K562 (cell line): Measurements from ENCODE around the gene KIF6. TPM values are rescaled to one million over a fixed set of nuclear protein-coding genes. Genes with fewer than 3 reads are reported as not detected.

Experiments
- ATAC-seq: fragments of 200-7000 bp; cut with Tn5 transposase; 3 replicates; pipeline ENCODE4 v1.9.1; 2020; ENCODE audit warnings: moderate library complexity
- BruUV-seq: library from RNA; stranded (reverse); fragments of 400-500 nt; replicated peaks from 2 replicates; lab custom pipeline; 2021; lab: Mats Ljungman, UMichigan
- CTCF ChIA-PET: fragments of 300-600 bp; formaldehyde crosslinking; extraction: SDS; loops from one replicate; lab custom pipeline; 2021; ENCODE audit warnings: low intra/inter-chr PET ratio; lab: Yijun Ruan, JAX
- POLR2A ChIA-PET: fragments of 300-600, 350-650 bp; sonication (Branson Sonifier 250); formaldehyde crosslinking; extraction: SDS; loops from one replicate; lab custom pipeline; 2021; ENCODE audit warnings: antibody characterized with exemption, inconsistent platforms; lab: Yijun Ruan, JAX
- DNase-seq, 4 experiments: peaks; one replicate each; pipeline versions ENCODE4 v3.0.0 to v3.0.0-alpha.2; 2011 to 2018; ENCODE audit warnings: low spot score in 3 of 4, mixed read lengths in 3 of 4; ENCODE audit errors: extremely low read depth in 1 of 4
- FAIRE-seq: peaks from 2 replicates; lab custom pipeline; 2011; peaks lifted over from hg19 to GRCh38; lab: Jason Lieb, UNC
- H2AFZ ChIP-seq: 2 replicates; pipeline ENCODE4 v1.6.0; 2011; ENCODE audit warnings: low read depth, low read length, control low read depth, inconsistent platforms
- H3K27ac ChIP-seq: fragments of 200-600 bp; 3 replicates; pipeline ENCODE4 v1.8.0; 2011; ENCODE audit warnings: low read depth, mild to moderate bottlenecking, control low read depth, inconsistent platforms, low read length, moderate library complexity, mixed read lengths; ENCODE audit errors: extremely low read depth
- H3K27me3 ChIP-seq, 2 experiments: fragments of 300-600 bp in 1 of 2; 2 replicates in 1 of 2; 3 replicates in 1 of 2; pipeline versions ENCODE4 v1.6.0 to v1.8.0; 2011; ENCODE audit warnings: inconsistent platforms in 2 of 2, low read length in 2 of 2, mild to moderate bottlenecking in 1 of 2, mixed read lengths in 1 of 2, moderate library complexity in 1 of 2; ENCODE audit not compliant: control insufficient read depth in 2 of 2, insufficient read depth in 2 of 2
- H3K36me3 ChIP-seq: fragments of 300-600 bp; 3 replicates; pipeline ENCODE4 v1.8.0; 2011; ENCODE audit warnings: mild to moderate bottlenecking, low read length, inconsistent platforms; ENCODE audit not compliant: control insufficient read depth, insufficient read depth
- H3K4me1 ChIP-seq, 2 experiments: fragments of 200-600 bp in 1 of 2; replicated peaks in 1 of 2; 2 replicates in 1 of 2; 3 replicates in 1 of 2; pipeline versions ENCODE4 v1.5.1 to v1.8.0; 2011; ENCODE audit warnings: inconsistent platforms in 2 of 2, low read length in 2 of 2, mild to moderate bottlenecking in 1 of 2, mixed read lengths in 1 of 2, moderate library complexity in 1 of 2; ENCODE audit not compliant: control insufficient read depth in 2 of 2, insufficient read depth in 2 of 2
- H3K4me2 ChIP-seq: 2 replicates; pipeline ENCODE4 v1.6.1; 2011; ENCODE audit warnings: low read length, control low read depth, inconsistent platforms, mixed read lengths; ENCODE audit not compliant: insufficient read depth
- H3K4me3 ChIP-seq: fragments of 200-600 bp; sonication (generic), shearing (Covaris generic); 2 replicates; pipeline ENCODE4 v1.5.1; 2016; ENCODE audit warnings: control low read depth, inconsistent platforms
- H3K79me2 ChIP-seq: fragments of 200-600 bp; 3 replicates; pipeline ENCODE4 v1.8.0; 2011; ENCODE audit warnings: low read length, inconsistent platforms; ENCODE audit not compliant: control insufficient read depth, insufficient read depth
- H3K9ac ChIP-seq, 2 experiments: 2 replicates each; pipeline versions ENCODE4 v1.6.0 to v1.6.1; 2011; ENCODE audit warnings: low read depth in 2 of 2, low read length in 2 of 2, control low read depth in 1 of 2, inconsistent platforms in 1 of 2, mild to moderate bottlenecking in 1 of 2, mixed read lengths in 1 of 2; ENCODE audit not compliant: insufficient read depth in 1 of 2
- H3K9me1 ChIP-seq: one replicate; pipeline ENCODE4 v1.6.0; 2011; ENCODE audit warnings: inconsistent platforms, mild to moderate bottlenecking, low read length, moderate library complexity; ENCODE audit not compliant: control insufficient read depth, insufficient read depth
- H3K9me3 ChIP-seq: replicated peaks from 2 replicates; pipeline ENCODE4 v1.5.1; 2011; ENCODE audit warnings: low read depth, low read length, inconsistent platforms; ENCODE audit not compliant: control insufficient read depth, insufficient read depth
- H4K20me1 ChIP-seq: replicated peaks from 2 replicates; pipeline ENCODE4 v1.6.1; 2011; ENCODE audit warnings: low read length, inconsistent platforms, mixed read lengths; ENCODE audit not compliant: control insufficient read depth, insufficient read depth
- ARHGAP35 ChIP-seq: fragments of 450-650 bp; IDR thresholded peaks from 2 replicates; pipeline ENCODE4 v1.6.1; 2018; ENCODE audit not compliant: partially characterized antibody
- DNMT1 ChIP-seq: fragments of 450-650 bp; IDR thresholded peaks from 2 replicates; pipeline ENCODE4 v1.6.1; 2016; ENCODE audit warnings: antibody characterized with exemption, mild to moderate bottlenecking
- IRF2 ChIP-seq: sonication (generic); formaldehyde crosslinking; IDR thresholded peaks from 2 replicates; pipeline ENCODE4 v1.8.1; 2022; ENCODE audit warnings: mild to moderate bottlenecking, missing genetic modification reagents
- KDM5B ChIP-seq: fragments of 200-600 bp; sonication (generic); IDR thresholded peaks from 2 replicates; pipeline ENCODE4 v1.6.1; 2012; ENCODE audit warnings: low read depth, mild to moderate bottlenecking, moderate library complexity, low read length, control low read depth, inconsistent platforms; ENCODE audit not compliant: insufficient replicate concordance
- RHOXF2B ChIP-seq: fragments of 250-450 bp; sonication (Bioruptor Pico); conservative IDR thresholded peaks from 2 replicates; pipeline ENCODE4 v1.5.1; 2021
- SETDB1 ChIP-seq: IDR thresholded peaks from one replicate; pipeline ENCODE4 v1.6.1; 2012; ENCODE audit warnings: low read length, control low read depth, inconsistent platforms
- SMC3 ChIP-seq: conservative IDR thresholded peaks from 2 replicates; pipeline ENCODE4 v1.6.1; 2011; ENCODE audit warnings: low read depth, low read length, improper control_type of control experiment; ENCODE audit not compliant: insufficient read depth
- SRSF7 ChIP-seq: fragments of 200-400 bp; formaldehyde crosslinking; optimal IDR thresholded peaks from 2 replicates; pipeline ENCODE3; 2017; ENCODE audit warnings: mild to moderate bottlenecking, low read depth, low read length
- TCF3 ChIP-seq: sonication (generic); formaldehyde crosslinking; IDR thresholded peaks from 2 replicates; pipeline ENCODE4 v1.4.0; 2020; ENCODE audit warnings: mild to moderate bottlenecking, missing genetic modification reagents
- ZNF384 ChIP-seq: IDR thresholded peaks from 2 replicates; pipeline ENCODE4 v1.6.1; 2012; ENCODE audit warnings: low read depth, low read length, improper control_type of control experiment
- ZNF586 ChIP-seq: fragments of 450-650 bp; formaldehyde crosslinking; conservative IDR thresholded peaks from 2 replicates; pipeline ENCODE4 v1.4.0; 2020; ENCODE audit warnings: mild to moderate bottlenecking, moderate library complexity
- ZNF79 ChIP-seq: fragments of 250-450 bp; sonication (Bioruptor Pico); IDR thresholded peaks from 2 replicates; pipeline ENCODE4 v1.4.0; 2020; ENCODE audit warnings: low read depth, mild to moderate bottlenecking, moderate library complexity
- ZSCAN29 ChIP-seq: fragments of 450-650 bp; IDR thresholded peaks from 2 replicates; pipeline ENCODE4 v1.6.1; 2017
- WGBS: fragments of 100-300 bp; shearing (Covaris generic); methylation state at CpG from one replicate; pipeline ENCODE4 v1.1.6; 2016; ENCODE audit warnings: low coverage, mixed read lengths; ENCODE audit not compliant: insufficient coverage; ENCODE audit errors: missing lambda C conversion rate; 5-methylcytosine and 5-hydroxymethylcytosine counted together
- in situ Hi-C: fragments of 300-500 bp; cut with MboI; formaldehyde crosslinking; loops from 4 replicates; pipeline ENCODE4 v1.15.0; 2018; ENCODE audit warnings: inconsistent platforms, mixed read lengths
- intact Hi-C: fragments of 100-400 bp; cut with micrococcal nuclease; formaldehyde crosslinking; loops from 2 replicates; pipeline ENCODE4 v1.14.2; 2022
- polyA plus RNA-seq, 8 experiments: library from polyadenylated mRNA; depleted of rRNA in 4 of 8; stranded (reverse) in 5 of 8; unstranded in 3 of 8; fragments of >200 nt; fragmentation: Nextera tagmentation in 2 of 8; fragmentation: Illumina TruSeq in 1 of 8; extraction: Ambion mirVana in 2 of 8; extraction: Trizol in 1 of 8; gene quantifications; 2 replicates each; pipeline versions ENCODE4 v1.2.1 to v1.2.3, GENCODE V29; 2011 to 2014; ENCODE audit warnings: inconsistent platforms in 1 of 8, missing spikeins in 1 of 8
- total RNA-seq, 7 experiments: library from RNA; depleted of rRNA in 6 of 7; stranded (reverse); fragments of >200 nt in 6 of 7; fragmentation: Illumina TruSeq in 2 of 7; extraction: Trizol in 2 of 7; gene quantifications; 2 replicates each; pipeline versions ENCODE4 v1.2.1 to v1.2.3, GENCODE V29; 2011 to 2021; ENCODE audit warnings: low replicate concordance in 1 of 7
- TF ChIP-seq, protein P1 (sequence below): sonication (generic); formaldehyde crosslinking; IDR thresholded peaks from 2 replicates; pipeline ENCODE4 v1.8.0; 2022; ENCODE audit warnings: mild to moderate bottlenecking, missing genetic modification reagents
- TF ChIP-seq, protein P2 (sequence below): fragments of 450-650 bp; formaldehyde crosslinking; IDR thresholded peaks from 2 replicates; pipeline ENCODE4 v1.4.0; 2022; ENCODE audit warnings: mild to moderate bottlenecking, moderate library complexity
- TF ChIP-seq, protein P3 (sequence below): fragments of 150-350 bp; conservative IDR thresholded peaks from 2 replicates; pipeline ENCODE4 v1.6.1; 2014; ENCODE audit warnings: low read length
- TF ChIP-seq, protein P4 (sequence below), 2 experiments: fragments of 450-650 bp in 1 of 2; sonication (generic) in 1 of 2; formaldehyde crosslinking in 1 of 2; IDR thresholded peaks in 1 of 2; conservative IDR thresholded peaks in 1 of 2; 2 replicates each; pipeline versions ENCODE4 v1.6.1 to v1.8.1; 2016 to 2023; ENCODE audit warnings: mild to moderate bottlenecking in 2 of 2, moderate library complexity in 2 of 2, inconsistent platforms in 1 of 2, missing genetic modification reagents in 1 of 2

Gene KIF6
- total and polyA plus RNA-seq, 9 of the 15 experiments (the other 6 are each of a cell fraction or from before 2014, with no cell fraction given) = not detected

DNA sequence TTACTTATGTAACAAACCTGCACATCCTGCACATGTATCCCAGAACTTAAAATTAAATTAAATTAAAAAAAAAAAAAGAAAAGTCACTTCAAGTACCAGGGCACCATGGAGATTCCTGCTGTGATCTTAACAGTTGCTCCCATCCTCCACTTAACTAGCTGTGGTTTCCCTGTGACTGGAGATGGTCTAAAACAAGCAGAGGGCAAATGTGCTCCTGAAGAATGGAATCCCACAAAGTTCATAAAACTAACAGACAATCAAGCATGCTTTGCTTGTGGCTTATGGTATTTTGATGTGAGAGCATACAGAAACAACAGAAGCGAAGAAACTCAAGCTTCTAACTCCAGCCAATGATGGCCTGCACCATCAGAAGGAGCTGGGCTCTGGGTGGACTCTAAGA lies 249.1 kb downstream of the KIF6 start (continued):
- TF ChIP-seq, protein P1, sequence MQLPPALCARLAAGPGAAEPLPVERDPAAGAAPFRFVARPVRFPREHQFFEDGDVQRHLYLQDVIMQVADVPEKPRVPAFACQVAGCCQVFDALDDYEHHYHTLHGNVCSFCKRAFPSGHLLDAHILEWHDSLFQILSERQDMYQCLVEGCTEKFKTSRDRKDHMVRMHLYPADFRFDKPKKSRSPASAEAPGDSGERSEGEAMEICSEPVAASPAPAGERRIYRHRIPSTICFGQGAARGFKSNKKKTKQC (CRISPR knock-in tag) = no peak
- TF ChIP-seq, protein P2, sequence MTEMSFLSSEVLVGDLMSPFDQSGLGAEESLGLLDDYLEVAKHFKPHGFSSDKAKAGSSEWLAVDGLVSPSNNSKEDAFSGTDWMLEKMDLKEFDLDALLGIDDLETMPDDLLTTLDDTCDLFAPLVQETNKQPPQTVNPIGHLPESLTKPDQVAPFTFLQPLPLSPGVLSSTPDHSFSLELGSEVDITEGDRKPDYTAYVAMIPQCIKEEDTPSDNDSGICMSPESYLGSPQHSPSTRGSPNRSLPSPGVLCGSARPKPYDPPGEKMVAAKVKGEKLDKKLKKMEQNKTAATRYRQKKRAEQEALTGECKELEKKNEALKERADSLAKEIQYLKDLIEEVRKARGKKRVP = no peak
- no peak for TF ChIP-seq ZNF586
- no peak for TF ChIP-seq ZSCAN29
- no peak for TF ChIP-seq SRSF7
- no peak for TF ChIP-seq SMC3

DNA sequence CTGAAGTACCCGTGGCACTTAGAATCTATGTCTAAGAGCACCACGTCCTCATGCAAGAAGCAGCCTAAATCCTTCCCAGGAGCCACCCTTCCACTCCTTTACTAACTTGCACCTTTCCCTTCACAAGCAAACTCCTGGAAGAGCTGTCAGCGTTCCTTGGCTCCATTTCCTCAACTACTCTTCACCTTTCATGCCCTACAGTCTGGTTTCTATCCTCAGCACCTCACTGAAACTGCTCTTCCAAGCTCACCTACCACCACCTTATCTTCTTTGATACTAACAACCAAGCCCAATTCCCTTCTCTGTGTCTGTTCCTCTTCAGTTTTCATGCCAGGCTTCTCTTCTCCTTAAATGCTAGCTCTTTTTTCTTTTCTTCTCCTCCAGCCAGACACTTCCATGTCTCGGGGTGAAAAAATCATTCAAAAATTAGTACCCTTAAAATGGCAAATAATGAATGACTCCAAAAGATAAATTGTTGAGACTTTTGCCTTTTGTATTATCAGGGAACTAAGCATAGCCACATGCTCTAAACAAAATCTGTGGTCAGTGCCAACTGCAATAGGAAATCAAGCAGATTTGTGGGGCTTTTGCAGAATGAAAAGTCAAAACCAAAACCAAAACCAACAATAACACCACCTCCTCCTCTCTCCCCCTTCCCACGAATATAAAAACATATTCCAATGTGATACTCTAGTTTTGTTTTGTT lies 253.1 kb downstream of the KIF6 start:
- H3K9me3 ChIP-seq = no peaks in the 10 kb centered on the region
- no peaks in the 10 kb centered on the region for H4K20me1 ChIP-seq
- H3K27ac ChIP-seq = no peak overlapping the region
- H3K27me3 ChIP-seq = no peaks in the 10 kb centered on the region; a peak in 2 of 5 replicates
- BruUV-seq = no TSS peak
- FAIRE-seq = no peak
- intact Hi-C loops = loop anchor here (10.0 kb wide), 1 partner anchor 1037 kb away; no protein-coding TSS in a partner anchor
- no peak for DNase-seq
- no peaks in the 10 kb centered on the region for H3K4me1 ChIP-seq
- in situ Hi-C loops = no loop called here
- H3K4me3 ChIP-seq = no peak overlapping the region
- H2AFZ ChIP-seq = no peak overlapping the region
- no peak overlapping the region for H3K4me2 ChIP-seq
- no peaks in the 10 kb centered on the region for H3K36me3 ChIP-seq
- H3K79me2 ChIP-seq = no peaks in the 10 kb centered on the region
- H3K9me1 ChIP-seq = no peaks in the 10 kb centered on the region
- WGBS = 0% methylated on average over 5 of the region's 5 CpGs
- ChIA-PET POLR2A (interaction anchor here (0.6 kb wide), 1 partner anchor 69 kb away, joined by 3 read pairs; no protein-coding TSS in a partner anchor), CTCF (no interaction called here)
- H3K9ac ChIP-seq = no peak overlapping the region
- ATAC-seq = no peak
- no peak for TF ChIP-seq SETDB1
- no peak for TF ChIP-seq ZNF384
- no peak for TF ChIP-seq TCF3 (CRISPR knock-in tag)
- no peak for TF ChIP-seq DNMT1
- TF ChIP-seq, protein P3, sequence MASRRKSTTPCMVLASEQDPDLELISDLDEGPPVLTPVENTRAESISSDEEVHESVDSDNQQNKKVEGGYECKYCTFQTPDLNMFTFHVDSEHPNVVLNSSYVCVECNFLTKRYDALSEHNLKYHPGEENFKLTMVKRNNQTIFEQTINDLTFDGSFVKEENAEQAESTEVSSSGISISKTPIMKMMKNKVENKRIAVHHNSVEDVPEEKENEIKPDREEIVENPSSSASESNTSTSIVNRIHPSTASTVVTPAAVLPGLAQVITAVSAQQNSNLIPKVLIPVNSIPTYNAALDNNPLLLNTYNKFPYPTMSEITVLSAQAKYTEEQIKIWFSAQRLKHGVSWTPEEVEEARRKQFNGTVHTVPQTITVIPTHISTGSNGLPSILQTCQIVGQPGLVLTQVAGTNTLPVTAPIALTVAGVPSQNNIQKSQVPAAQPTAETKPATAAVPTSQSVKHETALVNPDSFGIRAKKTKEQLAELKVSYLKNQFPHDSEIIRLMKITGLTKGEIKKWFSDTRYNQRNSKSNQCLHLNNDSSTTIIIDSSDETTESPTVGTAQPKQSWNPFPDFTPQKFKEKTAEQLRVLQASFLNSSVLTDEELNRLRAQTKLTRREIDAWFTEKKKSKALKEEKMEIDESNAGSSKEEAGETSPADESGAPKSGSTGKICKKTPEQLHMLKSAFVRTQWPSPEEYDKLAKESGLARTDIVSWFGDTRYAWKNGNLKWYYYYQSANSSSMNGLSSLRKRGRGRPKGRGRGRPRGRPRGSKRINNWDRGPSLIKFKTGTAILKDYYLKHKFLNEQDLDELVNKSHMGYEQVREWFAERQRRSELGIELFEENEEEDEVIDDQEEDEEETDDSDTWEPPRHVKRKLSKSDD = no peak
- TF ChIP-seq KDM5B = no peak
- TF ChIP-seq ZNF79 = no peak
- TF ChIP-seq, protein P4, sequence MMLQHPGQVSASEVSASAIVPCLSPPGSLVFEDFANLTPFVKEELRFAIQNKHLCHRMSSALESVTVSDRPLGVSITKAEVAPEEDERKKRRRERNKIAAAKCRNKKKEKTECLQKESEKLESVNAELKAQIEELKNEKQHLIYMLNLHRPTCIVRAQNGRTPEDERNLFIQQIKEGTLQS (IDR thresholded peaks at IDR 0.05) = no peak
- TF ChIP-seq, protein P4 (CRISPR knock-in tag; conservative IDR thresholded peaks at IDR 0.05) = no peak
- TF ChIP-seq RHOXF2B (CRISPR knock-in tag) = no peak
- TF ChIP-seq ARHGAP35 = no peak
- no peak for TF ChIP-seq IRF2 (CRISPR knock-in tag)
